ENCODE measurements around the gene TARBP2.
"Not testable (repeated sequence)": the region's sequence is repeated elsewhere in the genome, so short reads cannot be mapped to it uniquely, and the experiment has no call there.

TARBP2 gene

DNA sequence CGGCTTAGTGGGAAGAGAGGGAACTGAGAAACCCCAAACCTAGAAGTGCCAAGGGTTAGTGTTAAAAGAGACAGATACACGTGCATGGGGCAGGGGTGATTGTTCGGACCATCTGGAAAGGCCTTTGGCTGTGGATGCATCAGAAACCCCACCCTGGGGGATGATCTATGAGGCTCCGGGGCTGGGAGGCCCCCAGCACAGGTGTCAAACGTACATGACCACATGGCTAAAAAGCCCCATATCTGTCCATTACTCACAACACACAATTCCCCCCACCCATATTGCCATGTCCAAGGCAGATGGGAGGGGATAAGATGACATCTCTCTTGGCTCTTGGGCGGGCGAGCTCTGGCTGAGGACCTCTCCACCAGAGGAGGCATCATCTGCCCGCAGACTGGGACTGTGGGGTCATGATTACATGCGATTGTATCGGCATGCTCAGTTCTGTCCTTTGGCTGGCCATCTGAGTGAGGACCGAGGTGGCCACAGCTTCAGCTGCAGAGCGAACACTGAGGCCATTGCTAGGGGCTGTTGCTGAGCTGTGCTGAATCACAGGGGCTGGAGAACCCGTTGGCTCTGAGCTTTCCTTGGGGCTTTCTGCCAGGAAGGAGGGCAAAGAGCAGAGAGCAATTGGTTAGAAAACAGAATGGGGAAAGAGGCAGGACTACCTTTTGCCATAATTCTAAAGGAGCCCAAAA, 15.8 kb downstream of the TARBP2 start:
- DNase-seq = no peak

DNA sequence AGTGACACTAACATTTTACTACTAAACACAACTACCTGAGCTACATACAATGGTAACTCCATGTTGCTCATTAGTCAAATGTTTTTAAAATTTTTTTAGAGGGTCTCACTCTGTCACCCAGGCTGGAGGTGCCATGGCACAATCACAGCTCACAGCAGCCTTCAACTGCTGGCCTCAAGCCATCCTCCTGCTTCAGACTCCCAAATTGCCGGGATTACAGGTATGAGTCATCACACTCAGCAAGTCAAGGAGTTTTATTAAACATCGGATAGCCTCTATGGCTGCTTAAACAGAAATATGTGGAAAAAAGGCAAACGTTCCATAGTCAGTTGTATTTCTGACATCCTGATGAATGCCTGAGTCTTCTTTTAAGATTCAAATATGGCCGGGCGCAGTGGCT, 17.3 kb downstream of the TARBP2 start:
- DNase-seq = no peak

DNA sequence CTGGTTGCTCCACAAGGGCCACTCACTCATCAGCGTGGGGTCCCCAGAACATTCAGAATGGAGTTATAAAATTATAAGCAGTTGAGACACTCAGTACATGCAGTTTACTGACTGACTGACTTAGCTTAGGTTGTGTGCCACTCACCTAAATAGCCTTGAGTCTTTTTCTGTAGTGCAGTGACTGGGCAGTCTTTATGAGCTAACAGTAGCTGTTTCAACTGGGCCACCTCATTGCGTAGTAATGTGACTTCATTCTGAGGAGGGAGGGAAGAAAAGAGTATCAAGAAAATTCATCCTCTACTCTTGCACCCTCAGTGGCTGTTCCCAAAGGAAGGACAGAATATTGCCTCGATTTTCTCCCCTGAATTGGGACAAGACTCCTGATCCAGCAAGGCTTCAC, 22.0 kb downstream of the TARBP2 start:
- no peak for DNase-seq

DNA sequence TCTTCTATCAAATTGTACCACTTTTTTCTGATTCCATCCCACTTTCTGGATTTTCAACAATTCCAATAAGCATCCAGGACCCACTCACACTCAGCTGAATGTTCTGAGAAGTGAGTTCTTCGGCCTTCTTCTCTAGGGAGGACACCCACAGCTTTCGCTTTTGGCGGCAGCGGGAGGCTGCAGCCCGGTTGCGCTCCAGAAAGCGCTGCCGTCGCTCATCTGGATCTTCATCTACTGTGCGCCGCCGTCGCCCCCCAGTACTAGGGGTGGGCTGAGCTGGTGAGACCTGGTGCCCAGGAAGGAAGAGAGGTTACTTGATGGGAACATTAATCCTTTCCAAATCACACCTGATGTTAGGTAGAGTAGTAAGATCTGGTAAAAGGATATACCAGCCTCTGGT, 23.4 kb downstream of the TARBP2 start:
- no peak for DNase-seq

DNA sequence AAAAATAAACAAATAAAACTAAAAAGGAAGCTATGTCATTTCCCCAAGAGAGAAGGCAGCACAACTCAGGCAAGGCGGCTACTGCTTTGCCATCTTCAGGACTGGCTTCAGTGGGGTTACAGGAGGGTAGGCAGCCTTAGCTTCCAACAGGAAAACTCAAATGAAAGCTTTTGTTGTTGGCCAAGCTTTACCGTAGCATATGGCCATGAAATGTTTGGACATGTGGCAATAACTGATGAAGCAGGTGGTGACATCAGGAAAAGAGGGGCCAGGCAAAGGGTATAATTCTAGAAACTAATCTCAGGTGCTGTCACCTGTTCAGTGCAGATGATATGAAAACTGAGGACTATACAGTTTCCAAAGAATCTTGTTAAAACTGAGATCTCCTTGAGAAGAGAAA, 29.0 kb downstream of the TARBP2 start:
- no peak for DNase-seq

DNA sequence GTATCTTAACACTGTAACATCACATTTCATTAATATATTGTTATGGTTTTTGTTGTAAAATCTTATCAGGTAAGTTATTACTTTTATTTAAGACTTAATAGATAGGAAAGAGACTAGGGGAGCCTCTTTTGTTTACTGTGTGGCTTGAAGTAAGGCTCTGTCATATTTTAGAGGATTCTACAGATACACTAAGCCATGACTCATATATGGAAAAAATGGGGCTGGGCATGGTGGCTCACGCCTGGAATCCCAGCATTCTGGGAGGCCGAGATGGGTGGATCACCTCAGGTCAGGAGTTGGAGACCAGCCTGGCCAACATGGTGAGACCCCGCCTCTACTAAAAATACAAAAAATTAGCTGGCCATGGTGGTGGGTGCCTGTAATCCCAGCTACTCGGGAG, 29.8 kb downstream of the TARBP2 start:
- no peak for DNase-seq

DNA sequence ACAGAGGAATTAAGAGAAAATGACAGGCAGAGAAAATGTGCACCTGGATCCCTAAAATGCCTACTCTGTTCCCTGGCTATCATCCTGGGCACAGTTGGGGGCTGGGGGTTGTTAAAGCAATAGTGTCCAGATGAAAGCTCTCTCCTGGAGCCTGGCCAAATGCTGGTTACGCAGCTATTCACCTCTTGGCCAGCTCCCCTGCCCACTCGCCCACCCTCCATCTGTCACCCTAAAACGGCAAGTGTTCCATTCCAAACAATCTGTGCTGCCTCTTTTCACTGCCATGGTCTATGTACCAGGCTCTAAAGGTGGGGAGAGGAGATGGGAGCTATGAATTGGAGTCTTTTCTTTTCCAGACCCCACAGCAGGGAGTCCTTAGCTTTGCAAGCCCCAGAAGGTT, 30.9 kb downstream of the TARBP2 start:
- no peak for DNase-seq

DNA sequence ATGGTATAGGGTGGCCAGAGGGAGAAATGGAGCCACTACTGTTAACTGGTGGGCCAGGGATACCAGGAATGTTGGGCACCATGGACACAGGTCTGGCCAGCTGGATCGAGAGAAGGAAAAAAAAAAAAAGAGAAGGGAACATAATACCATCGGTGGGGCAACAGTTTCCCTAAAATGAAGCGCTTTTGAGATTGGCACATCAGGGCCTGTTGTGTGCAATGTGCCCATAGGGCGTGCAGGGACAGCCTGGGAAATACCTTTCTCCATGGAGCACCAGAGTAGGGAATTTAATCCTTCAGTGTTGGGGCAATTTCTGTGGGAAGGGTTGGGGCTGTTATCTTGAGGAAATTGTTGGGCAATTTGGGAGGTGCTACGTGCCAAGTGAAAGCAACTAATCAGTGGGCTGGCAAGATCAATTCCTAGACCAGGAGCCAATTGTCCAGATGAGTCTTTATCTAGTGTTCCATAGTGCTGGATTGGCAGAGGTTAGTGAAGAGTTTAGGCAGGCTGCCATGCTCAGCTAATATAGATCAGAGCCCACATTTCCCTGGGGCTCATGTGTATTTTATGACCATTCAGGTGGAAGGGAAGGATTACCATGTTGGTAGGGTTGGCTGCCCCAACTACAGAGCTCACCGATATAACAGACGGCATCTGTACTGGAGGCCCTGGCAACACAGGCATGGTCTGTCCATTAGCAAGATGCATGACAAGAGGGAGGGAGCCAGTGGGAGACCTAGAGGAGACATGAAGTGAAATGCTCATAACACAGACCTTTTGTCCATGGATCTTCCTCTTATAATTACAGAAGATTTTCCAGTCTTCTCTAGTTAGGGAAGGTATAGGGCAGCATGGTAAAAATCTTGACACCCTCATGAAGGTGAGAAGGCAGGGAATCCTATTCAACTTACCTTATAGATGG, 31.7 kb downstream of the TARBP2 start:
- DNase-seq = no peak

DNA sequence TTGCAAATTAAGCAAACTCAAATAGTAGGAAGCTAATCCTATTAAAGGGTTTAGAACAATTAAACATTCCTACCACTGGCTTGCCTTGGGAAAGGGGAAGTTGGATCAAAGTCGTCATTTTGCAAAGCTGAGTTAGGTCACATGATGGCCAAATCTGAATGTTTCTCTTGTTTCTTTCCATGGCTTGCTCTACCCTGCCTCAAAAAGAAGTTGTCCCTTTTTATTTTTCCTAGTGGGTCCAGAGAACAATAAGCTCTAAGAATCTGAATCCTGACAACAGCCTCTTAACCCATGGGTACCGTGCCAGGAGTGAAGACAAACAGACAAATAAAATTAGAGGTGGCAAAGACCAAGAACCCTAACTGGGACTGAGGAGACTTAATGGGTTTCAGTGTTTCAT, 32.4 kb downstream of the TARBP2 start:
- no peak for DNase-seq

DNA sequence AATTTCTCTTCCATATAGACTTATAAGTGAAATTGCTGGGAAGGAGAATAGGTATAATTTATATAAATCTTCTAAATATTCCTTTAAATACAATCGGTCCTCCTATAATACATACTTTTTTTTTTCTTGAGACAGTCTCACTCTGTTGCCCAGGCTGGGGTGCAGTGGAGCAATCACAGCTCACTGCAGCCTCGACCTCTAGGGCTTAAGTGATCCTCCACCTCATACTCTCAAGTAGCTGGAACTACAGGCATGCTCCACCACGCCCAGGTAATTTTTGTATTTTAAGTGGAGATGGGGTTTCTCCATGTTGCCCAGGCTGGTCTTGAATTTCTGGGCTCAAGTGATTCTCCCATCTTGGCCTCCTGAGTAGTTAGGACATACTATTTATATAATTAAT, 35.9 kb downstream of the TARBP2 start:
- DNase-seq = no peak

DNA sequence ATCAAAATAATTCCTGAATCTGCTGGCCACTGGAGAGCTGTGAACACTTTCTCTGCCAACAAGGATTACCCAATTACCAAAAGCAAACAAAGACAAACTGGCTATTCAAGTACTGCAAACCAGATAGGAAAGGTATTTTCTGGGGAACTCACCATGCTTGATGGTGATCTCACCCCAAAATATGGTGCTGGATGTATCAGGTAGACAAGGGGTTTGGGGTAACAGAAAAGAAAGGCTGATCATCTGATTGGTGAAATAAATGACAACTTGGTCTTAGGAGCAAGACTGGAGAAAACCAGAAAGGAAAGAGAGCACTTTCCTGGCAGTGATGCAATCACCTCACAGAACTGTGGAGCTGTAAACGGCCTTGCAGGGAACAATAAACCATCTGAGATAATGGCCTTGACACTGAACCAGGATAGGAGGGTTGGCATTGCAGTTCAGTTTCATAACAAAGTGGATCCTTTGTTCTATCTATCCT, 37.2 kb downstream of the TARBP2 start:
- DNase-seq = no peak

DNA sequence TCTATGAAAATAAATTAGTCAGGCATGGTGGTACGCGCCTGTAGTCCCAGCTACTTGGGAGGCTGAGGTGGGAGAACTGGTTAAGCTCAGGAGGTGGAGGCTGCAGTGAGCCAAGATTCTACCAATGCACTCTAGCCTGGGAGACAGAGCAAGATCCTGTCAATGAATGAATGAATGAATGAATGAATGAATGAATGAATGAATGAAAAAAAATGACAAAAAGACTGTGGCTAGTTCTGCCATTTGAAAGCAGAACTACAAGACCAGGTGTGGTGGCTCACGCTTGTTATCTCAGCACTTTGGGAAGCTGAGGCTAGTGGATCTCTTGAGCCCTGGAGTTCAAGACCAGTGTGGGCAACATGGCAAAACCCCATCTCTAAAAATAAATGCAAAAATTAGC, 38.4 kb downstream of the TARBP2 start:
- DNase-seq = no peak

DNA sequence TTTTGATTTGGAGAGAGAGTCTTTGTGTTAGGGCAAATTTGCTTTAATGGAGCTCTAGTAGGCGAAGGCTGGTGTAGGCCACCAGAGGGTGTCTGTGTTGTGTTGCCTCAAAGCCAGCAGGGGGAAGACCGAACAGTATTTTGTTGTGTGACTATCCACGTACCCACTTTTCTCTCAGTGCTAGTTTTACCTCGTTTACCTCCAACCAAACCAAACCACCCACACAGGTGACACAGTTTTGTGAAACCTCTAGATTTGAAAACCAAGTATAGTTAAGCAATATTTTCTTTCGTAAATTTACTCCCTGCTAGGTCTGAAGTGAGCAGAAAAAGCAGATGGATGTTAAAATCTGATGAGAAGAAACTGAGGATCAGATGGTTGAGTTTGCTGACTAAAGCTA, 42.5 kb downstream of the TARBP2 start:
- DNase-seq = no peak

DNA sequence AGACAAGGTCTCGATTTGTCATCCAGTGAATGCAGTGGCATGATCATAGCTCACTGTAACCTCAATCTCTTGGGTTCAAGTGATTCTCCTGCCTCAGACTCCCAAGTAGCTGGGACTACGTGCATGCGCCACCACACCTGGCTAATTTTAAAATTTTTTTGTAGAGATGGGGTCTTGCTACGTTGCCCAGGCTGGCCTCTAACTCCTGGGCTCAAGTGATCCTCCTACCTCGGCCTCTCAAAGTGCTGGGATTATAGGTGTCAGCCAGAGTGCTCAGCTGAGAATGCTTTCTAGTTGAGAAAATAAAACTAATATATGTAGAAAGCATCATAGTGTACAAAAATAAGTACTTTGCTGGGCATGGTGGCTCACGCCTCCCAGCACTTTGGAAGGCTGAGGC, 47.3 kb downstream of the TARBP2 start:
- DNase-seq = not testable (repeated sequence)

DNA sequence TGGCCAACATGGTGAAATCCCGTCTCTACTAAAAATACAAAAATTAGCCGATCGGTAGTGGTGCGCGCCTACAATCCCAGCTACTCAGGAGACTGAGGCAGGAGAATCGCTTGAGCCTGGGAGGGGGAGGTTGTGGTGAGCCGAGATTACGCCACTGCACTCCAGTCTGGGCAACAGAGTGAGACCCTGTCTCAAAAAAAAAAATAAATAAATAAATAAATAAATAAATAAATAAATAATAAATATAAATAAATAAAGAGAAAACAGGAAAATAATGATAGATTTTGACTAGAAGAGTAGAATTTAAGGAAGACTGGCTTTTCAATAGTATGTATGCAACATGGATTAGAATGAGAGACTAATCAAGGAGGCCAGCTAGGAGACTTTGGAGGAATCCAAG, 49.0 kb downstream of the TARBP2 start:
- not testable (repeated sequence) for DNase-seq

DNA sequence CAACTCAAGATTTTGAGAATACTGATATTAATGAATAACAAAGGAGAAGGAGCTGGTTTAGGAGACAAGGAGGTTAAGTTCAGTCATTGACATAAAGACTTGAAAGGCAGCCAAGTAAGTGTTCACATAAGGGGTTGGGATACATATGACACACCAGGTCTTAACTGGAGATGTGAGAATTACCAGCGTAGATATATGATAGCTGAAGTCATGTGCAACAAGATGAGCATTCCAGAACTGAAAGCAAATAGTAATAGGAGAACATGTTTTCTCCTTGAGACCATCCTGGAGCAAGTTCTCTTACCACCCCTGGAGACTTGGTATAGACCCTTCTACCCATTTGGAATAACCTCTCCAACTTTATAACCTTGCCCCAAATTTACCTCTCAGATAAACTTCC, 49.5 kb downstream of the TARBP2 start:
- DNase-seq = no peak

DNA sequence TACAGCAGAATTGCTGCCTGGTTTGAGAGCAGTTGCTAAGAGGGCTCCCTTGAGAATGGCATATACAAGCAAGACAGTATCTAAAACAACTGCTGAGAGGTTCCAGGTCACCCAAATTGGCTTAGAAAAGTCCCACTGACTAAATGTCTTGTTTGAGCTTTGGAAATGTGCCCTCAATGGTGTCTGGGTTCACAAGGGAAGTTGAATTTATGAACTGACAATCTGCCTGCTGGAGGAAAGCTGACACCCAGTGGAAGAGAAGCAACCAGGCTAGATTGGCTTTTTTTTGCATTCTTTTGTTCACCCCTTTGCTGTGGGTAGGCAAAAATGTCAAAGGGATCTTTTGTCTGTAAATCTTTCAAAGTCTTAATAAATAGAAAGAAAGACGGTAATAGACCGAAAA, 50.8 kb downstream of the TARBP2 start:
- no peak for DNase-seq

DNA sequence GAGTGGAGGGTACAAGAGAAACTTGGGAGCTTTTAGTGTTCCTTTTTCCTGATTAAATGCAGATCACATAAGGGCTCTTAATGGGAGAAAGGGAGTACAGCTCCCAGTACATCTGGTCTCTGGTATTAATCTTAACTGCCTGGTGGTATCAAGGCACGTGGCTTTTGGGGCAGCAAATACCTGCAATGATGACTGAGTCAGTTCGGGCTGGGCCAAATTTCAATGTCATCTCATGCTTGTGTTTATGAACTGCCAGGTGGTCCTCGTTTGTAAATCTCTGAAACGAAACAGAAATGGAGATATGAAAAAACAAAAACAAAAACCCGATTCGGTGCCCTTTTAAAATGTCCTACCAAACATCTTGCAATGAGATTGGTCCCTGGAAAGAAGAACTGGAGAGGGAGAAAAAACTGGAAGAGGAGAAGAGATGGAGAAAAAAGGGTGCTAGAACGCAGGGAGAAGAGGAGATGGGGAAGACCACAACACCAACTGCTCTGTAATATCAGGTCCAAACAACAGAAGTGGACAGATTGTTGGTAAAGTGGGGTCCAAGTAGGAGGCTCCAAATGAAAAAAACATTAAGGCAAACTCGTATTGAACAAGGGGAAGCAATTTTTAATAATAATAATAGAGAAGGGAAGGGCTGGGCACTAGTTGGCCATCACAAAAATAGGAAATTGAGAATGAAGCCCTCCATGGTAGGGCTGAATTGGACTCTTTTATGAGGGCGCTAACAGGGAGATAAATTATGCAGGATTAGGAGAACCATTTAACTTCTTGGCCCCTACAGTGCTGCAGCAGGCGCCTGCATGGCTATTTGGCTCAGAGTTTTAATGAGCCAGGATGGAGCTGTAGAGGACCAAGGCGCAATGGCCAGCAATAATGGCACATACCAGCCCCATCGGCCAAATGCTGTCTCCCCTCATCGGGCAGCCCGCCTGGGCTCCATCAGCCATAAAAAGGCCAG, 51.6 kb downstream of the TARBP2 start:
- no peak for DNase-seq

All from NCI-H187 treated with DMSO at 0.1 percent for 48 hours (cell line).